ENCODE results near the gene DMD. TPM values are rescaled to one million over a fixed set of nuclear protein-coding genes. Genes with fewer than 3 reads are reported as not detected.

Gene DMD
- total RNA-seq, 1 experiment from 2014 or later = 2.2 TPM

DNA sequence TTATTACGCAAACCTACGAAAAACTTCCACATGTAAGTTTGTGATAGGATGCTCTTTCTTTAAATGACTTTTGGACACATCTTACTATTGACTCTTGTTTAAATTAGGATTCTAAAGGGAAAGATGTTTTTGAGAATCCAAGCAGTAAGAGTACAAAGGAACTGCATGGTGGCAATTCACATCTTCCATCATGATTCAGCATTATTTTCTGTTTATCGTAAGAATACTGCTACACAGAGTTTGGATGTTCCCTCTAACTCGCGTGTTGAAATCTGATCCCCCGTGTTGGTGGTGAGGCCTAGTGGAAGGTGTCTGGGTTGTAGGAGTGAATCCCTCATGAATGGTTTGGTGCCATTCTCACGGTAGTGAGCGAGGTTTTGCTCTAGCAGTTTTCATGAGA lies 1767.7 kb downstream of the DMD start:
- TF ChIP-seq REST (IDR thresholded peaks at IDR 0.05; ENCODE audit: insufficient read depth in 1 of 2, low read depth in 2 of 2, low read length in 1 of 2) (no peak), TCF7L2 (IDR thresholded peaks at IDR 0.05; ENCODE audit: low read depth, low read length) (no peak), SIN3A (IDR thresholded peaks at IDR 0.05; ENCODE audit: borderline replicate concordance, insufficient read depth, low read depth, low read length) (no peak), POLR2AphosphoS5 (IDR thresholded peaks at IDR 0.05; ENCODE audit: low read depth, low read length) (no peak)
- TF ChIP-seq, protein P1, sequence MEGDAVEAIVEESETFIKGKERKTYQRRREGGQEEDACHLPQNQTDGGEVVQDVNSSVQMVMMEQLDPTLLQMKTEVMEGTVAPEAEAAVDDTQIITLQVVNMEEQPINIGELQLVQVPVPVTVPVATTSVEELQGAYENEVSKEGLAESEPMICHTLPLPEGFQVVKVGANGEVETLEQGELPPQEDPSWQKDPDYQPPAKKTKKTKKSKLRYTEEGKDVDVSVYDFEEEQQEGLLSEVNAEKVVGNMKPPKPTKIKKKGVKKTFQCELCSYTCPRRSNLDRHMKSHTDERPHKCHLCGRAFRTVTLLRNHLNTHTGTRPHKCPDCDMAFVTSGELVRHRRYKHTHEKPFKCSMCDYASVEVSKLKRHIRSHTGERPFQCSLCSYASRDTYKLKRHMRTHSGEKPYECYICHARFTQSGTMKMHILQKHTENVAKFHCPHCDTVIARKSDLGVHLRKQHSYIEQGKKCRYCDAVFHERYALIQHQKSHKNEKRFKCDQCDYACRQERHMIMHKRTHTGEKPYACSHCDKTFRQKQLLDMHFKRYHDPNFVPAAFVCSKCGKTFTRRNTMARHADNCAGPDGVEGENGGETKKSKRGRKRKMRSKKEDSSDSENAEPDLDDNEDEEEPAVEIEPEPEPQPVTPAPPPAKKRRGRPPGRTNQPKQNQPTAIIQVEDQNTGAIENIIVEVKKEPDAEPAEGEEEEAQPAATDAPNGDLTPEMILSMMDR (IDR thresholded peaks at IDR 0.05) = no peak
- POLR2A ChIA-PET = no interaction called here
- CTCF ChIA-PET = no interaction called here
- DNase-seq (ENCODE audit: low read depth, low spot score) (no peak), ATAC-seq (no peak)
- Histone ChIP-seq H3K27ac (ENCODE audit: low read length) (no peak overlapping the region), H3K4me3 (ENCODE audit: low read depth in 2 of 2, low read length in 2 of 2) (no peak overlapping the region), H3K4me1 (ENCODE audit: control insufficient read depth, insufficient read depth, low read length) (no peaks in the 10 kb centered on the region), H3K9me3 (ENCODE audit: control insufficient read depth, insufficient read depth, low read depth, low read length) (no peaks in the 10 kb centered on the region), H3K36me3 (ENCODE audit: control insufficient read depth, insufficient read depth, low read length) (no peaks in the 10 kb centered on the region), H3K27me3 (ENCODE audit: control insufficient read depth, insufficient read depth, low read length) (no peaks in the 10 kb centered on the region)
- intact Hi-C loops (cut with micrococcal nuclease; ENCODE audit: unreplicated experiment) (no loop called here), in situ Hi-C loops (cut with HindIII; ENCODE audit: low pct_unique_long_range_greater_than_20kb, low sequenced_read_pairs) (no loop called here)
- no TSS peak for BruUV-seq (replicated peaks)

- intact Hi-C loops (cut with micrococcal nuclease; ENCODE audit: unreplicated experiment) = no loop called here
- CTCF ChIA-PET = no interaction called here
- TF ChIP-seq TCF7L2 (IDR thresholded peaks at IDR 0.05; ENCODE audit: low read depth, low read length) (no peak), REST (IDR thresholded peaks at IDR 0.05; ENCODE audit: insufficient read depth in 1 of 2, low read depth in 2 of 2, low read length in 1 of 2) (no peak), SIN3A (IDR thresholded peaks at IDR 0.05; ENCODE audit: borderline replicate concordance, insufficient read depth, low read depth, low read length) (no peak), POLR2AphosphoS5 (IDR thresholded peaks at IDR 0.05; ENCODE audit: low read depth, low read length) (no peak)
- TF ChIP-seq, protein P1 (IDR thresholded peaks at IDR 0.05) = no peak
- Histone ChIP-seq H3K27ac (ENCODE audit: low read length) (no peak overlapping the region), H3K9me3 (ENCODE audit: control insufficient read depth, insufficient read depth, low read depth, low read length) (no peaks in the 10 kb centered on the region), H3K4me3 (ENCODE audit: low read depth in 2 of 2, low read length in 2 of 2) (no peak overlapping the region), H3K4me1 (ENCODE audit: control insufficient read depth, insufficient read depth, low read length) (no peaks in the 10 kb centered on the region), H3K27me3 (ENCODE audit: control insufficient read depth, insufficient read depth, low read length) (no peaks in the 10 kb centered on the region), H3K36me3 (ENCODE audit: control insufficient read depth, insufficient read depth, low read length) (no peaks in the 10 kb centered on the region)
- in situ Hi-C loops (cut with HindIII; ENCODE audit: low pct_unique_long_range_greater_than_20kb, low sequenced_read_pairs) = no loop called here
- no peak for DNase-seq (ENCODE audit: low read depth, low spot score)
- no TSS peak for BruUV-seq (replicated peaks)
- ATAC-seq = no peak
- POLR2A ChIA-PET = no interaction called here
Observed at GRCh38 chrX:31440546-31440945, 1770.8 kb downstream of the DMD start.

Measured in Panc1 (cell line).